ENCODE data around the gene CDK5RAP2.

Gene CDK5RAP2

GRCh38 chr9:120377268-120378159, 202.5 kb downstream of the CDK5RAP2 start:
- no peak for DNase-seq

- no peak for DNase-seq
These were observed 203.9 kb downstream of the CDK5RAP2 start for GRCh38 chr9:120376101-120376500.

- DNase-seq: no peak
These were observed 204.7 kb downstream of the CDK5RAP2 start for GRCh38 chr9:120375316-120375715.

- DNase-seq: no peak
These were observed 205.2 kb downstream of the CDK5RAP2 start for GRCh38 chr9:120374817-120375216.

GRCh38 chr9:120374239-120374638, 205.7 kb downstream of the CDK5RAP2 start:
- DNase-seq: no peak

- no peak for DNase-seq
These were observed 207.9 kb downstream of the CDK5RAP2 start for GRCh38 chr9:120372040-120372439.

- no peak for DNase-seq
These were observed 210.3 kb downstream of the CDK5RAP2 start for GRCh38 chr9:120369608-120370220.

- no peak for DNase-seq
These were observed 211.2 kb downstream of the CDK5RAP2 start for GRCh38 chr9:120368799-120369198.

- no peak for DNase-seq
These were observed 213.3 kb downstream of the CDK5RAP2 start for GRCh38 chr9:120366644-120367019.

GRCh38 chr9:120365386-120365785, 214.6 kb downstream of the CDK5RAP2 start:
- no peak for DNase-seq

GRCh38 chr9:120363697-120364096, 216.3 kb downstream of the CDK5RAP2 start:
- DNase-seq: no peak

- no peak for DNase-seq
These were observed 217.5 kb downstream of the CDK5RAP2 start for GRCh38 chr9:120362446-120362845.

- DNase-seq: no peak
These were observed 218.4 kb downstream of the CDK5RAP2 start for GRCh38 chr9:120361551-120361950.

GRCh38 chr9:120360510-120360909, 219.5 kb downstream of the CDK5RAP2 start:
- DNase-seq: no peak

- no peak for DNase-seq
These were observed 219.9 kb downstream of the CDK5RAP2 start for GRCh38 chr9:120360046-120360445.

GRCh38 chr9:120358877-120359276, 221.1 kb downstream of the CDK5RAP2 start:
- no peak for DNase-seq

GRCh38 chr9:120353506-120353905, 226.5 kb downstream of the CDK5RAP2 start:
- no peak for DNase-seq

GRCh38 chr9:120351106-120351505, 228.9 kb downstream of the CDK5RAP2 start:
- DNase-seq: no peak

- no peak for DNase-seq
These were observed 229.4 kb downstream of the CDK5RAP2 start for GRCh38 chr9:120350596-120350995.

GRCh38 chr9:120348951-120349429, 231.0 kb downstream of the CDK5RAP2 start:
- no peak for DNase-seq

- no peak for DNase-seq
These were observed 234.6 kb downstream of the CDK5RAP2 start for GRCh38 chr9:120345379-120345778.

- no peak for DNase-seq
These were observed 235.7 kb downstream of the CDK5RAP2 start for GRCh38 chr9:120344230-120344629.

GRCh38 chr9:120343416-120343815, 236.6 kb downstream of the CDK5RAP2 start:
- no peak for DNase-seq

Data from NCI-H1436 treated with DMSO at 0.1 percent for 48 hours (cell line).